ENCODE results near the gene TRIM24. TPM values are rescaled to one million over a fixed set of nuclear protein-coding genes. Genes with fewer than 3 reads are reported as not detected.

Gene TRIM24
- total RNA-seq, 6 experiments from 2014 or later: 7.9 to 11.2 (median 9.9) TPM

DNA sequence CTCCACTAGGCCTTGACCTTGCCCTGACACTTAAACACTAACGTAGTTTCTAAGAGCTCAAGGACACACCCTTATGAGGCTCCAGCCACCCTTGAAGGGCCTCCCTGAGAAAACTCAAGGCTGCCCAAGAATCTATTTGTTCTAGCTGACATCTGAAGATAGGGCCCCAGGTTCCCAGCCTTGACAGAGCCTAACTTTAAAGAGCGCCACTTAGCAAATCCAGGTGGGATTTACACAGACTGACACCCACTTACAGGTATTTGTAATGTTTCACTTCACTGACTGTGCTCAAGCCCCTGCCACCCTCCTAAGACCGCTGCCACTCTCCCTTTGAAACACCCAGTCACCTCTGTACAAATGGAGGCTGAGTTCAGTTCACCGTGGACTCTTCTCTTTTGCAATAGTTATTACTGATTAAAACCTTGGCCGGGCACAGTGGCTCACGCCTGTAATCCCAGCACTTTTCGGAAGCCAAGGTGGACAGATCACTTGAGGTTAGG lies 150.7 kb downstream of the TRIM24 start:
- Mint-ChIP-seq H3K27me3 (ENCODE audit: insufficient read depth) (no peaks in the 10 kb centered on the region; the same call in 1 of the 2 replicates), H3K36me3 (ENCODE audit: low read depth) (no peaks in the 10 kb centered on the region), H3K27ac (no peak overlapping the region; the same call in 1 of the 2 replicates), H3K4me3 (no peak overlapping the region), H3K9me3 (no peaks in the 10 kb centered on the region), H3K4me1 (ENCODE audit: low read depth) (peaks cover 25% of the 10 kb centered on the region)
- no peak for TF ChIP-seq CTCF (IDR thresholded peaks at IDR 0.05)
- no peak for DNase-seq

- no peak overlapping the region for H3K4me3 Mint-ChIP-seq
Measured at GRCh38 chr7:138613630-138614029, 153.6 kb downstream of the TRIM24 start.

GRCh38 chr7:138616085-138616484 lies 156.0 kb downstream of the TRIM24 start:
- Mint-ChIP-seq H3K9me3 (no peaks in the 10 kb centered on the region), H3K27me3 (ENCODE audit: insufficient read depth) (peaks cover 5% of the 10 kb centered on the region), H3K36me3 (ENCODE audit: low read depth) (no peaks in the 10 kb centered on the region), H3K4me1 (ENCODE audit: low read depth) (no peaks in the 10 kb centered on the region), H3K4me3 (no peak overlapping the region), H3K27ac (no peak overlapping the region)
- no peak for TF ChIP-seq CTCF (IDR thresholded peaks at IDR 0.05)
- DNase-seq: no peak

More at GRCh38 chr7:138613630-138614029, 153.6 kb downstream of the TRIM24 start:
- peaks cover 7% of the 10 kb centered on the region for H3K4me1 Mint-ChIP-seq (ENCODE audit: low read depth)
- H3K36me3 Mint-ChIP-seq (ENCODE audit: low read depth): no peaks in the 10 kb centered on the region
- TF ChIP-seq CTCF (IDR thresholded peaks at IDR 0.05): no peak
- H3K9me3 Mint-ChIP-seq: no peaks in the 10 kb centered on the region
- DNase-seq: no peak
- H3K27me3 Mint-ChIP-seq (ENCODE audit: insufficient read depth): no peaks in the 10 kb centered on the region; the same call in none of the 2 replicates
- H3K27ac Mint-ChIP-seq: no peak overlapping the region

DNA sequence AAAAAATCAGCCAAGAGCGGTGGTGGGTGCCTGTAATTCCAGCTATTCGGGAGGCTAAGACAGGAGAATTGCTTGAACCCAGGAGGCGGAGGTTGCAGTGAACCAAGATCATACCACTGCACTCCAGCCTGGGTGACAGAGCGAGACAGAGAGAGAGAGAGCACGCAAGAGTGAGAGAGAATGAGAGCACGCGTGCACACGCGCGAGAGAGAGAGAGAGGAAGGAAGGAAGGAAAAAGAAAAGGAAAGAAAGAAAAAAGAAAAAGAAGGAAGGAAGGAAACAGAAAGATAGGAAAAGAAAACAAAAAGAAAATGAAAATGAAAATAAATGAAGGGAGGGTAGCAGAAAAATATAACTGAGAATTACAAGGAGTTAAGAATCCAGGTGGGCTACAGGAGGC lies 158.4 kb downstream of the TRIM24 start:
- no peaks in the 10 kb centered on the region for H3K4me1 Mint-ChIP-seq (ENCODE audit: low read depth)
- H3K4me3 Mint-ChIP-seq: peak overlapping the region; percentile 6; the same call in 1 of the 2 replicates
- H3K36me3 Mint-ChIP-seq (ENCODE audit: low read depth): no peaks in the 10 kb centered on the region
- H3K9me3 Mint-ChIP-seq: no peaks in the 10 kb centered on the region
- TF ChIP-seq CTCF (IDR thresholded peaks at IDR 0.05): no peak
- H3K27ac Mint-ChIP-seq: no peak overlapping the region
- peaks cover 5% of the 10 kb centered on the region for H3K27me3 Mint-ChIP-seq (ENCODE audit: insufficient read depth)
- no peak for DNase-seq

DNA sequence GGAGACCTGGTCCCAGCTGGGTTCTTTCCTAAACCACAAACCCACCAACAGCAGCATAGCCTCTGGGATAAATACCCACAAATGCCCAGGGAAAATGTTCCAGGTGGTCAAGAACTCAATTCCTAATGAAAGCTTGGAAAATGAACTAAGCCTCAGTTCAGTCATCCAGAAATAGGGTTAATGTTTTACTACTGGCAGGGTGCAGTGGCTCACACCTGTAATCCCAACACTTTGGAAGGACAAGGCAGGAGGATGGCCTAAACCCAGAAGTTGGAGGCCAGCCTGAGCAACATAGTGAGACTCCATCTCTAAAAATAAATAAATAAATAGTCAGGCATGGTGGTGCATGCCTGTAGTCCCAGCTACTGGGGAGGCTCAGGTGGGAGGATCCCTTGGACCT lies 158.9 kb downstream of the TRIM24 start:
- TF ChIP-seq CTCF (IDR thresholded peaks at IDR 0.05): no peak
- no peaks in the 10 kb centered on the region for H3K9me3 Mint-ChIP-seq
- no peaks in the 10 kb centered on the region for H3K4me1 Mint-ChIP-seq (ENCODE audit: low read depth)
- H3K27me3 Mint-ChIP-seq (ENCODE audit: insufficient read depth): peaks cover 5% of the 10 kb centered on the region
- no peak for DNase-seq
- H3K4me3 Mint-ChIP-seq: no peak overlapping the region
- H3K27ac Mint-ChIP-seq: no peak overlapping the region
- no peaks in the 10 kb centered on the region for H3K36me3 Mint-ChIP-seq (ENCODE audit: low read depth)

GRCh38 chr7:138622841-138623240 lies 162.8 kb downstream of the TRIM24 start:
- Mint-ChIP-seq H3K4me1 (ENCODE audit: low read depth) (no peaks in the 10 kb centered on the region), H3K36me3 (ENCODE audit: low read depth) (no peaks in the 10 kb centered on the region), H3K4me3 (no peak overlapping the region), H3K27ac (no peak overlapping the region), H3K9me3 (no peaks in the 10 kb centered on the region), H3K27me3 (ENCODE audit: insufficient read depth) (peaks cover 8% of the 10 kb centered on the region)
- TF ChIP-seq CTCF (IDR thresholded peaks at IDR 0.05): no peak
- DNase-seq: no peak

Measured in HFFc6 (cell line).